Esophagus (tissue), 2 donors: ENCODE results near the gene FBN2. TPM values are rescaled to one million over a fixed set of nuclear protein-coding genes. Genes with fewer than 3 reads are reported as not detected.
A peak's percentile ranks its signal among the peaks of the same experiment; 100 is the strongest.

ENCODE experiments used
- H3K27ac ChIP-seq, 2 donors: one replicate each; pipeline ENCODE4 v1.5.1; 2013; ENCODE audit warnings: low read depth in 2 of 2, mild to moderate bottlenecking in 2 of 2, inconsistent platforms in 1 of 2, low read length in 1 of 2, moderate library complexity in 1 of 2
- H3K27me3 ChIP-seq, 2 donors: one replicate each; pipeline ENCODE4 v1.6.1; 2013; ENCODE audit warnings: low read length in 2 of 2, control low read depth in 1 of 2, mild to moderate bottlenecking in 1 of 2; ENCODE audit not compliant: insufficient read depth in 2 of 2, control insufficient read depth in 1 of 2
- H3K36me3 ChIP-seq, 2 donors: one replicate each; pipeline ENCODE4 v1.6.1; 2013; ENCODE audit warnings: low read length in 1 of 2; ENCODE audit not compliant: control insufficient read depth in 2 of 2, insufficient read depth in 2 of 2
- H3K4me1 ChIP-seq, 2 donors: one replicate each; pipeline ENCODE4 v1.6.1; 2013; ENCODE audit warnings: low read length in 1 of 2; ENCODE audit not compliant: control insufficient read depth in 2 of 2, insufficient read depth in 2 of 2
- H3K4me3 ChIP-seq, 2 donors: one replicate each; pipeline ENCODE4 v1.5.1; 2013; ENCODE audit warnings: low read length in 2 of 2, mild to moderate bottlenecking in 2 of 2, low read depth in 1 of 2, moderate library complexity in 1 of 2
- H3K9me3 ChIP-seq, 2 donors: one replicate each; pipeline ENCODE4 v1.6.1; 2013; ENCODE audit warnings: mild to moderate bottlenecking in 2 of 2, low read depth in 1 of 2, low read length in 1 of 2, moderate library complexity in 1 of 2; ENCODE audit not compliant: control insufficient read depth in 2 of 2, insufficient read depth in 1 of 2
- WGBS, 2 donors: extraction: QIAGEN DNeasy Blood & Tissue Kit; methylation state at CpG; one replicate each; pipeline ENCODE4 v1.1.7; 2013; 5-methylcytosine and 5-hydroxymethylcytosine counted together
- polyA plus RNA-seq, 2 donors: library from polyadenylated mRNA; stranded (reverse); fragments of 200-250 nt; gene quantifications; one replicate each; pipeline ENCODE4 v1.2.3, GENCODE V29; 2013
- donor health status: healthy with polysubstance abuse.
- donor health status: Bipolar disorder and iron deficiency.

FBN2 gene
- polyA plus RNA-seq: under 1 TPM; 0.09 to 0.14 TPM

DNA sequence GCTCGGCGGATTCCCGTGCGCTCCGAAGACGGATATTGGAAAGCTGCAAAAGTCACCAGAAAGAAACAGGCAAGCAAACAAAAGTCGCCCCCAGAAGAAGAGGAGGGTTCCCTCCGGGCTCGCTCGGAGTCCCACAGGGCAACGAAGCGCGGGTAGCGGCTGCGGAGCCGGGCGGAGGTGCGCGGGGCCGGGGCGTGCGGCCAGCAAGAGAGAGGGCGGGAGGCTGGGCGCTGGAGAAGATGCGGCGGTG is at the start of gene FBN2:
Gene FBN2, minus strand, starts transcription at position 246 of the 250 bp plus-strand sequence. CDS start 642 bp downstream, outside the sequence.
- H3K36me3 ChIP-seq: no peaks in the 10 kb centered on the region
- 3% methylated on average over 22 to 26 of the region's 26 CpGs for WGBS, 2 donors

GRCh38 chr5:128587275-128587674 is 49.2 kb upstream of the FBN2 start:
- no peaks in the 10 kb centered on the region for H3K9me3 ChIP-seq
- no peak overlapping the region for H3K4me3 ChIP-seq
- 84 to 87% methylated on average over 2 of the region's 2 CpGs for WGBS, 2 donors
- H3K36me3 ChIP-seq: no peaks in the 10 kb centered on the region
- H3K4me1 ChIP-seq: no peaks in the 10 kb centered on the region
- H3K27me3 ChIP-seq: no peaks in the 10 kb centered on the region
- H3K27ac ChIP-seq: no peak overlapping the region

More for the DNA sequence above, at the start of gene FBN2:
- Histone ChIP-seq H3K4me3 (peak within 1 kb of the TSS; percentile 44 to 54), H3K27ac (peak within 1 kb of the TSS in 1 of 2 donors; percentile 8), H3K4me1 (peaks cover 4 to 5% of the 10 kb centered on the region in 2 donors), H3K9me3 (no peaks in the 10 kb centered on the region), H3K27me3 (no peaks in the 10 kb centered on the region)

GRCh38 chr5:128586848-128587247 is 48.8 kb upstream of the FBN2 start:
- WGBS, 2 donors: 58 to 73% methylated on average over 1 of the region's 1 CpG
- Histone ChIP-seq H3K27me3 (no peaks in the 10 kb centered on the region), H3K27ac (no peak overlapping the region), H3K4me3 (no peak overlapping the region), H3K9me3 (no peaks in the 10 kb centered on the region), H3K36me3 (no peaks in the 10 kb centered on the region), H3K4me1 (no peaks in the 10 kb centered on the region)

- no peaks in the 10 kb centered on the region for H3K27me3 ChIP-seq
- no peaks in the 10 kb centered on the region for H3K4me1 ChIP-seq
- 80 to 83% methylated on average over 4 of the region's 4 CpGs for WGBS, 2 donors
- no peaks in the 10 kb centered on the region for H3K9me3 ChIP-seq
- H3K4me3 ChIP-seq: no peak overlapping the region
- no peaks in the 10 kb centered on the region for H3K36me3 ChIP-seq
- H3K27ac ChIP-seq: no peak overlapping the region
Observed at GRCh38 chr5:128579639-128580038, 41.6 kb upstream of the FBN2 start.

GRCh38 chr5:128579093-128579492 is 41.0 kb upstream of the FBN2 start:
- no peak overlapping the region for H3K4me3 ChIP-seq
- 35 to 42% methylated on average over 3 of the region's 3 CpGs for whole genome bisulfite sequencing, 2 donors

GRCh38 chr5:128574041-128574440 is 36.0 kb upstream of the FBN2 start:
- no peaks in the 10 kb centered on the region for H3K36me3 ChIP-seq
- H3K4me3 ChIP-seq: no peak overlapping the region
- H3K27me3 ChIP-seq: no peaks in the 10 kb centered on the region
- H3K27ac ChIP-seq: no peak overlapping the region
- WGBS, 2 donors: 79 to 93% methylated on average over 1 of the region's 1 CpG
- no peaks in the 10 kb centered on the region for H3K4me1 ChIP-seq
- no peaks in the 10 kb centered on the region for H3K9me3 ChIP-seq

More at GRCh38 chr5:128579093-128579492, 41.0 kb upstream of the FBN2 start:
- no peaks in the 10 kb centered on the region for H3K36me3 ChIP-seq
- H3K27ac ChIP-seq: no peak overlapping the region
- H3K27me3 ChIP-seq: no peaks in the 10 kb centered on the region
- H3K9me3 ChIP-seq: no peaks in the 10 kb centered on the region
- no peaks in the 10 kb centered on the region for H3K4me1 ChIP-seq

DNA sequence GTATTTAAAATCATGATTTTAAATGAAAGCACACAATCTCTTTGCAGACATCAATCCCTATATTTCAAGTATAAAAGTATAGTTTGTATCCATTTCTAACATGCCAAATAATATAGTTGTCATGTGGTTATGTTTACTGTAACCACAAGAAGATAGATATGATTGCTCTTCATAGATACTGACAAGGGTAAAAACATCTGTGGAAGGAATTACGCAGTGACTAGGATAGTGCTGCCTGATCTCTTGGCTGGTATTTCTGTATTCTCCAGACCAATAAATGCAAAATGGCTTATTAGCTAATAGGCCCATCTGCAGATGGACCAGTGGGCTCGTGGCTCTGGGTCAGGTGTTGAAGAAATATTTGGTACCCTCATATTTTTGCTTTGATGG is 34.9 kb upstream of the FBN2 start:
- Histone ChIP-seq H3K4me3 (no peak overlapping the region), H3K27me3 (no peaks in the 10 kb centered on the region), H3K4me1 (no peaks in the 10 kb centered on the region), H3K27ac (no peak overlapping the region), H3K9me3 (no peaks in the 10 kb centered on the region), H3K36me3 (no peaks in the 10 kb centered on the region)
- WGBS, 2 donors: 81 to 87% methylated on average over 2 of the region's 2 CpGs

DNA sequence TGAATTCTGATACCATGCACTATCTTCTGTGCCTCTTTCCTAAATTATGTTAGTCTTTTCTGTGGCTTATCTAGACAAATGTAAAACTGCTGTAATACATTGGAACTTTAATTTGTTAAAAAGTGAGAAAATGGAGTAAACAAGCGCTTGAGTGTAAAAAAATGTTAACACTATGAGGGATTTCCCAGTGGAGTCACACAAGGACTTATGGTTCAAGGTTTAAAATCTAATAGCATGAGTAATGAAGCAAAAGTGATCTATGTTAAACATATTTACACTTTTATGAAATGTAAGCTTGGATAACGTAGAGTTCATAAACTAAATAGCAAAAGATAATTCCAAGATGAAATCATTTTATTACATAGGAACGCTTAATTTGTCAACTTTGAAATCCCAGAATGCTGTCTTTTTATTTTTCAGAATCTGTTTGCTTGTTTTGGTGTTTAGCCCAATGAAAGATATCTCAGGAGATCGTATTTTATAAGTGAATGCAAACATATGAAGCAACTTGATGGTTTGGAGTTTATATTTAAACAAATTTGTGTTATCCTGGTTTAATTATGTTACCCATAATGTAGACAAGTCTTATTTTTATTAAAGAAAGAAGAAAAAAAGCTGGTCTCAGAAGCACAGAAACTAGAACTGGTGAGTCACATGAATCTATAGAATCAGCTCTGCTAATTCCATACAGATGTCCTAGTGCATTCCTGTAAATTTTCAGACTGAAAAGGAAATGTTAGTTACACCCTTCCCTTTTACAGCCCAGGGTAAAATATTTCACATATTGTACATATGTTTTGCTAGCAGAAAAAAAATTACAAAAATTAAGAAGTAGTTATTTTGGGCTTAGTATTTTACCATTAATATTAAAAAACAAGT is 34.2 kb upstream of the FBN2 start:
- H3K27ac ChIP-seq: no peak overlapping the region
- 80 to 82% methylated on average over 4 of the region's 4 CpGs for WGBS, 2 donors

DNA sequence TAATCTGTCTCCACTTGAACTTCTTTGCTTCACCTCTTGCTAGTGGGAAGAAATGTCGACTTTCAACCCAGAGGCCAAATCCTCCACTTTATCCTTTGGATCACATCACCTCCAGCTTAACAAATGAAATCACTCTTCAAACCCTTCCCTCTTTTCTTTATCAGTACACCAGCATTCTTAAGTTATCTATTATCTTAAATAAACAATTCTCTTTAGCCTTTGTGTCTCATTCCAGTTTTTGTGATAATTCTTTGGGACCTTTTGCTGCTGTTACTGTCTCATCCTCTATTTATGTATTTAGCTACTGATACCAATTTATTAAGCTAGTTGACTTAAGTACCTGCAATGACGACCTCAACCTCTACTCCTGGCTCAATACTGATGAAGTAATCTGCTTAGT is 28.1 kb upstream of the FBN2 start:
- 47 to 56% methylated on average over 2 of the region's 2 CpGs for WGBS, 2 donors
- Histone ChIP-seq H3K4me3 (no peak overlapping the region), H3K9me3 (no peaks in the 10 kb centered on the region), H3K27ac (no peak overlapping the region), H3K27me3 (no peaks in the 10 kb centered on the region), H3K4me1 (no peaks in the 10 kb centered on the region), H3K36me3 (no peaks in the 10 kb centered on the region)

More for the DNA sequence above, 34.2 kb upstream of the FBN2 start:
- Histone ChIP-seq H3K4me1 (no peaks in the 10 kb centered on the region), H3K4me3 (no peak overlapping the region), H3K27me3 (no peaks in the 10 kb centered on the region), H3K9me3 (no peaks in the 10 kb centered on the region), H3K36me3 (no peaks in the 10 kb centered on the region)
